ENCODE measurements around the gene CLIP3.
"Not testable (repeated sequence)": the region's sequence is repeated elsewhere in the genome, so short reads cannot be mapped to it uniquely, and the experiment has no call there.

Gene CLIP3

DNA sequence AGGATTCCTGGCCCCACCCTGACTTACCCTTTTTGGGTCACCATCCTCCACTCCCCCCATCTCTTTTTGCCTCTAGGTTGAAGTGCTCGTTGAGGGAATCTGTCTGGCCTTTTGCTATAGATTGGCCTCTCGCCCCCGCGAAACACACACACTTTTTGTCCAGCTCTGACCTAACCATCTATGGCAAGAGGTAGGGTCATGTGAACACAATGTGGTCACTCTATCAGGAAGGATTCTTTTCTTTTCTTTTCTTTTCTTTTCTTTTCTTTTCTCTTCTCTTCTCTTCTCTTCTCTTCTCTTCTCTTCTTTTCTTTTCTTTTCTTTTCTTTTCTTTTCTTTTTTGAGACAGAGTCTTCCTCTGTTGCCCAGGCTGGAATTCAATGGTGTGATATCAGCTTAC is 51.7 kb downstream of the CLIP3 start:
- not testable (repeated sequence) for DNase-seq (ENCODE audit: low read depth in 2 of 2)

- no peak for DNase-seq (ENCODE audit: low read depth in 2 of 2)
Observed at GRCh38 chr19:35978832-35979365, 53.8 kb downstream of the CLIP3 start.

DNA sequence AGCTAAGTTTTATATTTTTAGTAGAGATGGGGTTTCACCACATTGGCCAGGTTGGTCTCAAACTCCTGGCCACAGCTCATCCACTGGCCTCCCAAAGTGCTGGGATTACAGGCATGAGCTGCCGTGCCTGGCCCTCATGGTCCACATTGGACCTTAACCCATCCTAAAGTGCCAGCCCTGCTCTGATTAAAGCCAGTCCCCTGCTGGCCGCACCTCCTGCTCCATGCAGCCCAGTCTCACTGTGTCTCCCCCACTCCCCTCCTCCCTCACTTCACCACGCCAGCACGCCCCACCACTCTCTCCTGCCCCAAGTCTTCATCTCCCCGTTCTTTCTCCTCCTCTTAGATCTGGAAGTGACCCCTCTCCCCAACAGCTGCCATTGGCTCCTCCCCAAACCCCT is 54.4 kb downstream of the CLIP3 start:
- DNase-seq (ENCODE audit: low read depth in 2 of 2) = no peak

DNA sequence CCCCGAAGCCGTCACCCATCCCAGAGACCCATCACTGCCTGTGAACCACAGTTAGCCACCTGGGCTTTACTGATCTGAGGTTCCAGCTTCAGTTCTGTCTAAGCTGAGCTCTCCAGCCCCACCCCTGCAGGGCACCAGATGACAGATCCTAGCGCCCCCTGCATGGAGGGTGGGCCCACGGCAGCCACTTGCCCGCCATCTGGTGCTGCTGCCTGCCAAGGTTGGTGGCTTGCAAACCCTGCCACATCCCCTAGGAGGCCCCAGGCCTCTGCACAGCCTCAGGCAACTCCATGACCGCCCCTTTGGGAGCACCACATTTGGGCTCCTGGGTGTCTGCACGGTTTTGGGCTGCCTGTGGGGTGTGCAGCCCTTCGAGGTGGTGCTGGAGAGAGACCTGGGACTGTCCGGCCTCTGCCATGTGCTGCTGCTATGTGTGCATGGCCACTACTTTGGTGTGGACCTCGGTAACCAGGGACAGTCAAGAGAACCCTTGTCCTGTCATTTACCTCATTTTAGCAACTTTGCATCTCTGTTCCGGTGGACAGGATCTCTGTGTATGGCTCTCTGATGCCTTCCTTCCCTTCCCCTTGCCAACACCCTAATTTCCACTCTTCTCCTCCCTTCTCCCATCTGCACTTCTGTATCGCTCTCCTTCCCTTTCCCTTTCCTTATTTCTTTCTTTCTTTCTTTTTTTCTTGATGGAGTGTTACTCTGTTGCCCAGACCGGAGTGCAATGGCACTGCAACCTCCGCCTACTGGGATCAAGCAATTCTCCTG is 55.0 kb downstream of the CLIP3 start:
- DNase-seq (ENCODE audit: low read depth in 2 of 2) = peak in 1 of 2 donors; percentile 40

DNA sequence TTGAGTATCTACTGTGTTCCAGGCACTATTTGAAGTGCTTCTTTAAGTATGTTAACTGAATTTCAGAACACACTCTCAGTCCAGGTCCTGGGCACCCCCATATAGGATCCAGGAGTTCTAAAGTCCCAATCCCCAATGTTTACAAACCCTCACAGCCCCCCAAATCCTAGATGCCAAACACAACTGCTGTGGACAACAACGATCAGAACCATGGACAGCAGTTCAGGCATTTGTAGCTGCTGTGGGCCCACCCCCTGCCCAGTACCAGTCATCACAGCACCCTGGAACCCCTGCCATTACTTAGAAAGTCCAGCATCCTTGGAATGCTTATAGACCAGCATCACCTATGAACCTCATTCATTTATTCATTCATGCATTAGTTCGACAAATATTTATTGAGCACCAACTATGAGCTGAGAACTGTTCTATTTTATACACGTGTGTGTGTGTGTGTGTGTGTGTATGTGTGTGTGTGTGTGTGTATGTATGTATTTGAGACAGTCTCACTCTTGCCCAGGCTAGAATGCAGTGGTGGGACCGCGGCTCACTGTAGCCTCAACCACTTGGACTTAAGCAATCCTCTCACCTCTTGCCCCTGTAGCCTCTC is 57.0 kb downstream of the CLIP3 start:
- DNase-seq (ENCODE audit: low read depth in 2 of 2) = no peak

DNA sequence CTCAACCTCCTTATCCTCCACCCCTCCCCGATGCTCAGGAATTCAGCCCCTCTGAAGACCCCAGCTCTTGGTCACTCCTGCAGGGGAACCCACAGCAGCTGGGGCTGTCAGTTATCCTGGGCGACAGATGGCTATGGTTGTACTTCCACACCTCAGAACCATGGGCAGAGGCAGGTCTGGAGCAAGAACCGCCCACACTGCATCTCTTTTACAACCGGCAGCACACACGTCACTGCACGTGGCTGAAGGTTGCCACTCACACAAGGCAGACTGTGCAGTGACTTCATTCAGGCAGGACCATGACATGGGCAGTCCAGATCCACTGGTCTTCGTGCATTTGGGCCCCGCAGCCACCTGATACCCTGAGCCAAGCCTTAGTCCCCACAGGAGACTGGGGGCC is 59.2 kb downstream of the CLIP3 start:
- no peak for DNase-seq (ENCODE audit: low read depth in 2 of 2)

DNA sequence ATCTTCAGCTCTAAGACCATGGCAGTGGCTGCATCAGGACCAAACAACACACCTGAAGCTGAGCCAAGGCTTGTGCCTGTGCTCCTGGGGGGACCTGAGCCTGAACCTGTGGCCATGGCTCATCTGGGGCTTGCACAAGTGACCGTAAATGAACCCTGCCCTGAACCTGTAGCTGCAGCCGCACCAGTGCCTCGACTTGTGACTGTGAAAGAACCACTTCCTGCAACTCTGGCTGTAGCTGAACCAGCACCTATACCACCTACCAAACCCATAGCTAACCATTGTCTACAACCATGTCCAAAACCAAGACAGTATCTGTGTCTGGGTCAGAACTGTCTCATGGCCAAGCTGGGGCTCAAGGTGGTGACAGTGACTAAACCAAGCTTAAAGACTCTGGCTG is 65.9 kb downstream of the CLIP3 start:
- no peak for DNase-seq (ENCODE audit: low read depth in 2 of 2)

Measured in stimulated activated CD8-positive, alpha-beta memory T cell treated with anti-CD3 and anti-CD28 coated beads, Interleukin-15, amount 100 ng/mL, for 48 hours (primary cell).